CD14-positive monocyte (primary cell): Measurements from ENCODE around the gene CDC42EP3. TPM values are rescaled to one million over a fixed set of nuclear protein-coding genes. Genes with fewer than 3 reads are reported as not detected.
A peak's percentile ranks its signal among the peaks of the same experiment; 100 is the strongest.

Experiments used
- DNase-seq, 3 donors: peaks; one replicate each; pipeline ENCODE4 v3.0.0-alpha.2; 2011 to 2022
- H2AFZ ChIP-seq: 2 replicates; pipeline ENCODE4 v1.6.0; 2012; ENCODE audit warnings: mild to moderate bottlenecking, low read depth, low read length, inconsistent platforms; ENCODE audit not compliant: insufficient read depth, poor library complexity, severe bottlenecking
- H3K27ac ChIP-seq, 2 donors: 1 replicate in 1 of 2; 2 replicates in 1 of 2; pipeline ENCODE4 v1.5.1; 2012 to 2013; ENCODE audit warnings: low read length in 2 of 2, control low read depth in 1 of 2, inconsistent platforms in 1 of 2, low read depth in 1 of 2, mild to moderate bottlenecking in 1 of 2
- H3K27me3 ChIP-seq, 2 donors: one replicate each; pipeline versions ENCODE4 v1.6.0 to v1.6.1; 2011 to 2013; ENCODE audit warnings: low read length in 2 of 2; ENCODE audit not compliant: control insufficient read depth in 2 of 2, insufficient read depth in 2 of 2
- H3K36me3 ChIP-seq, 2 donors: replicated peaks in 1 of 2; 1 replicate in 1 of 2; 2 replicates in 1 of 2; pipeline versions ENCODE4 v1.5.1 to v1.6.1; 2012 to 2013; ENCODE audit warnings: low read length in 2 of 2, control low read depth in 1 of 2, inconsistent platforms in 1 of 2, mild to moderate bottlenecking in 1 of 2; ENCODE audit not compliant: insufficient read depth in 2 of 2, control insufficient read depth in 1 of 2
- H3K4me1 ChIP-seq, 2 donors: 1 replicate in 1 of 2; 2 replicates in 1 of 2; pipeline versions ENCODE4 v1.5.1 to v1.6.1; 2012 to 2013; ENCODE audit warnings: low read length in 2 of 2, control low read depth in 1 of 2, inconsistent platforms in 1 of 2, mild to moderate bottlenecking in 1 of 2, moderate library complexity in 1 of 2; ENCODE audit not compliant: insufficient read depth in 2 of 2, control insufficient read depth in 1 of 2
- H3K4me2 ChIP-seq: replicated peaks from 2 replicates; pipeline ENCODE3; 2012; ENCODE audit warnings: low read length, moderate library complexity, mild to moderate bottlenecking; ENCODE audit not compliant: poor library complexity, severe bottlenecking; ENCODE audit errors: extremely low read depth
- H3K4me3 ChIP-seq, 3 experiments: fragments of 200-600 bp in 1 of 3; sonication (generic) in 1 of 3; replicated peaks in 1 of 3; 1 replicate in 2 of 3; 2 replicates in 1 of 3; pipeline ENCODE4 v1.5.1; 2011 to 2013; ENCODE audit warnings: low read length in 3 of 3, mild to moderate bottlenecking in 3 of 3, control low read depth in 2 of 3, low read depth in 2 of 3, inconsistent platforms in 1 of 3, moderate library complexity in 1 of 3
- H3K79me2 ChIP-seq: 2 replicates; pipeline ENCODE4 v1.6.0; 2012; ENCODE audit warnings: mild to moderate bottlenecking, control low read depth, inconsistent platforms, low read length, moderate library complexity; ENCODE audit not compliant: insufficient read depth
- H3K9ac ChIP-seq: 2 replicates; pipeline ENCODE4 v1.6.0; 2017; ENCODE audit warnings: low read length, mild to moderate bottlenecking; ENCODE audit not compliant: insufficient read depth, poor library complexity, severe bottlenecking
- H3K9me3 ChIP-seq, 2 donors: replicated peaks in 1 of 2; 1 replicate in 1 of 2; 2 replicates in 1 of 2; pipeline versions ENCODE4 v1.5.1 to v1.6.1; 2012 to 2013; ENCODE audit warnings: low read length in 2 of 2, control low read depth in 1 of 2; ENCODE audit not compliant: control insufficient read depth in 1 of 2, insufficient read depth in 1 of 2
- H4K20me1 ChIP-seq: 2 replicates; pipeline ENCODE4 v1.6.0; 2012; ENCODE audit warnings: mild to moderate bottlenecking, low read length, control low read depth, moderate library complexity; ENCODE audit not compliant: insufficient read depth
- H3K27ac Mint-ChIP-seq, 7 donors: one replicate each; pipeline ENCODE4 v1.8.0; 2020; ENCODE audit warnings: mild to moderate bottlenecking in 7 of 7, mixed read lengths in 7 of 7, moderate library complexity in 6 of 7, inconsistent platforms in 2 of 7
- H3K27me3 Mint-ChIP-seq, 3 donors: one replicate each; pipeline ENCODE4 v1.8.0; 2021 to 2022; ENCODE audit warnings: low read depth in 3 of 3, mild to moderate bottlenecking in 3 of 3, mixed read lengths in 3 of 3, moderate library complexity in 3 of 3, inconsistent platforms in 1 of 3
- H3K36me3 Mint-ChIP-seq, 2 donors: one replicate each; pipeline ENCODE4 v1.8.0; 2020; ENCODE audit warnings: mixed read lengths in 2 of 2, inconsistent platforms in 1 of 2, mild to moderate bottlenecking in 1 of 2
- H3K4me1 Mint-ChIP-seq: one replicate; pipeline ENCODE4 v1.8.0; 2020; ENCODE audit warnings: mild to moderate bottlenecking, mixed read lengths
- H3K4me3 Mint-ChIP-seq, 2 donors: one replicate each; pipeline ENCODE4 v1.8.0; 2020; ENCODE audit warnings: mild to moderate bottlenecking in 2 of 2, mixed read lengths in 2 of 2, moderate library complexity in 1 of 2
- H3K9me3 Mint-ChIP-seq, 7 donors: one replicate each; pipeline ENCODE4 v1.8.0; 2020 to 2022; ENCODE audit warnings: mixed read lengths in 7 of 7, mild to moderate bottlenecking in 6 of 7, moderate library complexity in 6 of 7, inconsistent platforms in 2 of 7
- CTCF ChIP-seq: fragments of 200-600 bp; IDR thresholded peaks from one replicate; pipeline ENCODE4 v1.8.0; 2022; ENCODE audit warnings: antibody characterized with exemption, mild to moderate bottlenecking
- WGBS: methylation state at CpG from one replicate; pipeline ENCODE4 v1.1.5; 2013; ENCODE audit warnings: missing lambda C conversion rate; ENCODE audit not compliant: insufficient coverage; 5-methylcytosine and 5-hydroxymethylcytosine counted together
- intact Hi-C, 2 donors: fragments of 100-400 bp; cut with micrococcal nuclease; formaldehyde crosslinking; loops; one replicate each; pipeline versions ENCODE4 v1.15.0 to v1.15.1; 2023
- polyA plus RNA-seq, 3 donors: library from polyadenylated mRNA; depleted of rRNA in 1 of 3; unstranded in 2 of 3; stranded (reverse) in 1 of 3; fragments of 300-500 nt in 2 of 3; fragments of >200 nt in 1 of 3; fragmentation: Illumina TruSeq in 2 of 3; gene quantifications; 1 replicate in 2 of 3; 2 replicates in 1 of 3; pipeline ENCODE4 v1.2.3, GENCODE V29; 2012 to 2021

CDC42EP3 gene
- polyA plus RNA-seq, 3 donors, result 179 to 272 (median 249) TPM

- Histone ChIP-seq H3K4me1 (peaks cover 43 to 56% of the 10 kb centered on the region in 2 donors), H3K4me3 (no peak overlapping the region), H2AFZ (no peak overlapping the region), H3K27me3 (no peaks in the 10 kb centered on the region), H3K27ac (no peak overlapping the region), H3K9ac (no peak overlapping the region), H3K79me2 (no peaks in the 10 kb centered on the region), H3K9me3 (no peaks in the 10 kb centered on the region), H3K36me3 (no peaks in the 10 kb centered on the region), H3K4me2 (no peak overlapping the region), H4K20me1 (no peaks in the 10 kb centered on the region)
- Mint-ChIP-seq H3K9me3 (peaks cover 0 to 6% (median 2%) of the 10 kb centered on the region in 7 donors), H3K4me3 (no peak overlapping the region), H3K4me1 (peaks cover 58% of the 10 kb centered on the region), H3K27me3 (peaks cover 0 to 3% (median 0%) of the 10 kb centered on the region in 3 donors), H3K36me3 (peaks cover 5 to 10% of the 10 kb centered on the region in 2 donors), H3K27ac (peak overlapping the region in 2 of 7 donors; percentile 18 to 35)
- no peak for TF ChIP-seq CTCF
- WGBS, result no CpG with 5 or more reads among the region's 3 CpGs
- intact Hi-C loops, result no loop called here
- DNase-seq, result no peak
Observed at GRCh38 chr2:37618326-37618725, 53.1 kb downstream of the CDC42EP3 start.

DNA sequence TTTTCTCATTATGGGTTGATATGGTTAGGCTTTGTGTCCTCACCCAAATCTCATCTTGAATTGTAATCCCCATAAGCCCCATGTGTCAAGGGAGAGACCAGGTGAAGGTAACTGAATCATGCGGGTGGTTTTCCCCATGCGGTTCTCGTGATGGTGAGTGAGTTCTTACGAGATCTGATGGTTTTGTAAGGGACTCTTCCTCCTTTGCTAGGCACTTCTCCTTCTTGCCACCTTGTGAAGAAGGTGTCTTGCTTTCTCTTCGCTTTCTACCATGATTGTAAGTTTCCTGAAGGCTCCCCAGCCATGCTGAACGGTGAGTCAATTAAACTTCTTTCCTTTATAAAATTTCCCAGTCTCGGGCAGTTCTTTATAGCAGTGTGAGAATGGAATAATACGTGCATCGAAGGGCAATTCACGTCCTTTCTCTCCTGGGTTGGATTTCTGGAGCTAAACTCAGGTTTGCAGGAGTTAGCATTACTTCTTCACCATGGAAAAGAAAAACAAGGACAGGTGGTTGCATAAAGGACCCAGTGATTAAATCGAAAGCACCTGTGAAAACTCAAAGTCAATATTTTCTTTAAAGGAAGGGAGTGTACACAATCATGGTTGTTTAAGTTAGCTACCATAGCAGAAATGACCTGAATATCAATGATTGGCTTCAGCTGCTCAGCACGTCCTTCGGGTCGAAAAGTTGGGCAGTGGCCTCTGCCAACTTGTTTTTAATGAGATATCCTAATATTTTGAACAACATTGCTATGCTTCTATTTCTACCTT is 54.1 kb downstream of the CDC42EP3 start:
- H3K4me3 Mint-ChIP-seq, result no peak overlapping the region

More for the DNA sequence above, 54.1 kb downstream of the CDC42EP3 start:
- DNase-seq, result peak; percentile 79 to 93 (median 83)
- Mint-ChIP-seq H3K27ac (peak overlapping the region; percentile 91 to 99 (median 97)), H3K27me3 (no peaks in the 10 kb centered on the region), H3K4me1 (peaks cover 52% of the 10 kb centered on the region), H3K9me3 (peaks cover 0 to 6% (median 2%) of the 10 kb centered on the region in 7 donors), H3K36me3 (peaks cover 5 to 8% of the 10 kb centered on the region in 2 donors)
- no peaks in the 10 kb centered on the region for H4K20me1 ChIP-seq
- no peaks in the 10 kb centered on the region for H3K9me3 ChIP-seq
- no peak overlapping the region for H3K4me2 ChIP-seq
- H3K9ac ChIP-seq, result no peak overlapping the region
- H3K4me1 ChIP-seq, result peaks cover 43 to 46% of the 10 kb centered on the region in 2 donors
- H3K36me3 ChIP-seq, result no peaks in the 10 kb centered on the region
- no peaks in the 10 kb centered on the region for H3K79me2 ChIP-seq
- peak overlapping the region in 1 of 2 donors; percentile 96 for H3K27ac ChIP-seq
- intact Hi-C loops, result no loop called here
- H3K4me3 ChIP-seq, result peak overlapping the region in 1 of 3 experiments; percentile 7
- TF ChIP-seq CTCF, result no peak
- WGBS, result 98% methylated on average over 4 of the region's 14 CpGs
- H2AFZ ChIP-seq, result no peak overlapping the region
- H3K27me3 ChIP-seq, result no peaks in the 10 kb centered on the region
